ENCODE measurements around the gene SFT2D1. TPM values are rescaled to one million over a fixed set of nuclear protein-coding genes. Genes with fewer than 3 reads are reported as not detected.
A peak's percentile ranks its signal among the peaks of the same experiment; 100 is the strongest.

SFT2D1 gene
- total RNA-seq, 1 experiment from 2014 or later = 65.6 TPM

DNA sequence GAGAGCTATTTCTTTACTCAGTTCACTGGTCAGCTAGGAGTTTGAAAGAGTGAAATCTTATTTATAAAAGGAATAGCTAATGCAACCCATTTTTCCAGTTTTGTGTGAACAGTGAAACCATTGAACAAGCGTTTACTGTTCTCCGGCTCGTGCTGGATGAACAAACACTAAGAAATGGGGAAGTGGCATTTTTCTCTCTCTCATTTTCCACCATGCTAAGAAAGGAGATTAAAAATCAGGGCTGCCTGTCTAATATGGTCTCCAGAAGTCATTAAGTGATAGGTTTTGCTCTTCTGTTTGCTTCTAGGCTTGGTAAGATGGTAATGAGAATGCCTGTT is 774 bp upstream of the SFT2D1 start:
- Histone ChIP-seq H3K9me3 (ENCODE audit: control insufficient read depth in 1 of 2, insufficient read depth in 1 of 2, low read depth in 1 of 2, low read length in 2 of 2) (no peaks in the 10 kb centered on the region), H3K4me3 (replicated peaks in 1 of 2; ENCODE audit: low read depth in 1 of 2, low read length in 2 of 2) (peak overlapping the region; percentile 98 to 100), H3K9me2 (ENCODE audit: insufficient read depth) (no peaks in the 10 kb centered on the region), H3K27ac (ENCODE audit: low read depth, low read length) (peak overlapping the region; percentile 73; the same call in 1 of the 2 replicates), H3K79me2 (ENCODE audit: insufficient read depth, low read length) (peaks cover 43% of the 10 kb centered on the region), H3K27me3 (ENCODE audit: insufficient read depth, low read length) (no peaks in the 10 kb centered on the region), H3K4me2 (ENCODE audit: low read length) (peak overlapping the region; percentile 79), H3K36me3 (ENCODE audit: control insufficient read depth in 1 of 2, insufficient read depth in 2 of 2, low read length in 2 of 2) (peaks cover 2% of the 10 kb centered on the region in 2 experiments; a peak in 2 of 4 replicates), H3K9ac (ENCODE audit: low read length) (peak overlapping the region; percentile 96), H3K4me1 (ENCODE audit: control insufficient read depth in 1 of 2, insufficient read depth in 2 of 2, low read length in 2 of 2) (peaks cover 0 to 17% of the 10 kb centered on the region in 2 experiments; a peak in 3 of 4 replicates), H2AFZ (ENCODE audit: low read depth, low read length, poor library complexity, severe bottlenecking) (no peak overlapping the region), H4K20me1 (ENCODE audit: insufficient read depth) (no peaks in the 10 kb centered on the region)
- intact Hi-C loops (cut with micrococcal nuclease) = no loop called here
- ChIA-PET RAD21 (ENCODE audit: low non-redundant PET in 1 of 2, low total read pairs in 2 of 2, uncharacterized antibody in 2 of 2, unreplicated experiment in 2 of 2) (no interaction called here), POLR2A (no interaction called here), CTCF (interaction anchor here (1.4 kb wide), 1 partner anchor 30 kb away, joined by 4 read pairs; no protein-coding TSS in a partner anchor)
- DNase-seq (ENCODE audit: low read depth, low spot score) (no peak), ATAC-seq (no peak)
- no peak for TF ChIP-seq POLR2A (IDR thresholded peaks at IDR 0.05; ENCODE audit: borderline replicate concordance, extremely low read depth, insufficient read depth, insufficient read length)
- no peak for TF ChIP-seq SIN3A (IDR thresholded peaks at IDR 0.05; ENCODE audit: low read depth)
- no peak for TF ChIP-seq JUND (IDR thresholded peaks at IDR 0.05)
- no peak for TF ChIP-seq EZH2 (IDR thresholded peaks at IDR 0.05)
- no peak for TF ChIP-seq TCF7L2 (IDR thresholded peaks at IDR 0.05; ENCODE audit: borderline replicate concordance, extremely low read depth, insufficient read depth, insufficient read length)
- no peak for TF ChIP-seq EGR1 (IDR thresholded peaks at IDR 0.05; ENCODE audit: low read depth)
- TF ChIP-seq CBX3 (IDR thresholded peaks at IDR 0.05; ENCODE audit: low read depth) = no peak
- TF ChIP-seq ZFX (IDR thresholded peaks at IDR 0.05) = no peak
- no peak for TF ChIP-seq SRF (IDR thresholded peaks at IDR 0.05; ENCODE audit: low read depth)
- no peak for TF ChIP-seq SP1 (IDR thresholded peaks at IDR 0.05; ENCODE audit: low read depth)
- TF ChIP-seq ZBTB33 (IDR thresholded peaks at IDR 0.05; ENCODE audit: extremely low read depth, insufficient replicate concordance, low read length) = no peak
- no peak for TF ChIP-seq ZNF274 (IDR thresholded peaks at IDR 0.05; ENCODE audit: low read depth, low read length)
- TF ChIP-seq, protein P1, sequence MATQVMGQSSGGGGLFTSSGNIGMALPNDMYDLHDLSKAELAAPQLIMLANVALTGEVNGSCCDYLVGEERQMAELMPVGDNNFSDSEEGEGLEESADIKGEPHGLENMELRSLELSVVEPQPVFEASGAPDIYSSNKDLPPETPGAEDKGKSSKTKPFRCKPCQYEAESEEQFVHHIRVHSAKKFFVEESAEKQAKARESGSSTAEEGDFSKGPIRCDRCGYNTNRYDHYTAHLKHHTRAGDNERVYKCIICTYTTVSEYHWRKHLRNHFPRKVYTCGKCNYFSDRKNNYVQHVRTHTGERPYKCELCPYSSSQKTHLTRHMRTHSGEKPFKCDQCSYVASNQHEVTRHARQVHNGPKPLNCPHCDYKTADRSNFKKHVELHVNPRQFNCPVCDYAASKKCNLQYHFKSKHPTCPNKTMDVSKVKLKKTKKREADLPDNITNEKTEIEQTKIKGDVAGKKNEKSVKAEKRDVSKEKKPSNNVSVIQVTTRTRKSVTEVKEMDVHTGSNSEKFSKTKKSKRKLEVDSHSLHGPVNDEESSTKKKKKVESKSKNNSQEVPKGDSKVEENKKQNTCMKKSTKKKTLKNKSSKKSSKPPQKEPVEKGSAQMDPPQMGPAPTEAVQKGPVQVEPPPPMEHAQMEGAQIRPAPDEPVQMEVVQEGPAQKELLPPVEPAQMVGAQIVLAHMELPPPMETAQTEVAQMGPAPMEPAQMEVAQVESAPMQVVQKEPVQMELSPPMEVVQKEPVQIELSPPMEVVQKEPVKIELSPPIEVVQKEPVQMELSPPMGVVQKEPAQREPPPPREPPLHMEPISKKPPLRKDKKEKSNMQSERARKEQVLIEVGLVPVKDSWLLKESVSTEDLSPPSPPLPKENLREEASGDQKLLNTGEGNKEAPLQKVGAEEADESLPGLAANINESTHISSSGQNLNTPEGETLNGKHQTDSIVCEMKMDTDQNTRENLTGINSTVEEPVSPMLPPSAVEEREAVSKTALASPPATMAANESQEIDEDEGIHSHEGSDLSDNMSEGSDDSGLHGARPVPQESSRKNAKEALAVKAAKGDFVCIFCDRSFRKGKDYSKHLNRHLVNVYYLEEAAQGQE (IDR thresholded peaks at IDR 0.05; ENCODE audit: low read depth) = no peak
- TF ChIP-seq ELF1 (IDR thresholded peaks at IDR 0.05; ENCODE audit: borderline replicate concordance, low read depth) = no peak
- no TSS peak for BruUV-seq (replicated peaks)

Data from HCT116 (cell line).